GM18519 (cell line): Measurements from ENCODE around the gene MCC.

ENCODE experiments used
- ATAC-seq: cut with Tn5 transposase; IDR thresholded peaks from one replicate; pipeline ENCODE4 v1.9.1; 2021; ENCODE audit warnings: mild to moderate bottlenecking, moderate library complexity; ENCODE audit not compliant: unreplicated experiment, low FRiP score

Gene MCC

DNA sequence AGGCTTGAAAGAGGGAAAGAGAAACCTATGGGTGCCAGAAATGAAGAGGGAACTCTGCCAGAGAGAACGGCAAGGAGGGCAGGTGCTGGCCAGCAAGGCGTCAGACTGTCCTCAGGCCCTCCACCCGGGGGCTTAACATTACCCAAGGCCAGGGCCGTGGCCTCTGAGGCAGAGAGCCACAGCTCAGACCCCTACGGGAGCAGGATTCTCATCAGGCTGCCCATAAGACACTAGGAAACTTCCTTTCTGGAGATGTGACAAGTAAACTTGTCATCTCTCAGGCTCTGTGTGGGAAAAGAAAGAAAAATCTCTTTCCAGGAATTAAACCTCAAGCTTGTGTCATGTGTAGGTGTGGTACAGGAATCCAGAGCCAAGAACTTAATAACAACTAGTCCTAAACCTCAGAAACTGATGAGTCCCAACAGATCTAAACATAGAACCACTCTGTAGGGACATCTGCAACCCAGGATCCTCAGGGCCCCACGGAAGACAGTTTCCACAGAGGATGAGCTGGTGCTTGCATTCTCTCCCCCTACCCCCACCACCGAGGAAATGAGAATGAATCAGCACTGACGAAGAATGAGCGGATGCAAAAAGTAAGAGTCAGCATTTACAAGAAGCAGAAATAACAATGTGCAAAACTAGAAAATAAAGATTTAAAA is 437.4 kb downstream of the MCC start:
- no peak for ATAC-seq

DNA sequence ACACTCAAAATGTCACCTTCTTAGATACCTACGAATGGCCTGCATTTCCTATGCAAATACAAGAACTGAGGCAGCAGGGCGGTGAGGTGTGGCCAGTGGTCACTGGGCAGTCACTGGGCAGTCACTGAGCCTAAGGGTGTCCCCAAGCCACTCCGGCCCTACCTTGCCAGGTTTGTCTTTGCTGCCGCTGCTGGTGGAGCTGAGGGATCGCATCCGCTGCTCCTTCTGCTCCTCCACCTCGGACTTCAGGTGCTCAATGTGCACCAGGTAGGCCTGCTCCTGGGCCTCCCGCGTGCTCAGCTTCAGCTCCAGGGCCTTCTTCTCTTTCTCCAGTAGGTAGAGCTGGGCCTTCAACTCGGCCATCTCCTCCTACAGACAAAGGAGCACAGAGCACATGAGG is 439.3 kb downstream of the MCC start:
- ATAC-seq = no peak

DNA sequence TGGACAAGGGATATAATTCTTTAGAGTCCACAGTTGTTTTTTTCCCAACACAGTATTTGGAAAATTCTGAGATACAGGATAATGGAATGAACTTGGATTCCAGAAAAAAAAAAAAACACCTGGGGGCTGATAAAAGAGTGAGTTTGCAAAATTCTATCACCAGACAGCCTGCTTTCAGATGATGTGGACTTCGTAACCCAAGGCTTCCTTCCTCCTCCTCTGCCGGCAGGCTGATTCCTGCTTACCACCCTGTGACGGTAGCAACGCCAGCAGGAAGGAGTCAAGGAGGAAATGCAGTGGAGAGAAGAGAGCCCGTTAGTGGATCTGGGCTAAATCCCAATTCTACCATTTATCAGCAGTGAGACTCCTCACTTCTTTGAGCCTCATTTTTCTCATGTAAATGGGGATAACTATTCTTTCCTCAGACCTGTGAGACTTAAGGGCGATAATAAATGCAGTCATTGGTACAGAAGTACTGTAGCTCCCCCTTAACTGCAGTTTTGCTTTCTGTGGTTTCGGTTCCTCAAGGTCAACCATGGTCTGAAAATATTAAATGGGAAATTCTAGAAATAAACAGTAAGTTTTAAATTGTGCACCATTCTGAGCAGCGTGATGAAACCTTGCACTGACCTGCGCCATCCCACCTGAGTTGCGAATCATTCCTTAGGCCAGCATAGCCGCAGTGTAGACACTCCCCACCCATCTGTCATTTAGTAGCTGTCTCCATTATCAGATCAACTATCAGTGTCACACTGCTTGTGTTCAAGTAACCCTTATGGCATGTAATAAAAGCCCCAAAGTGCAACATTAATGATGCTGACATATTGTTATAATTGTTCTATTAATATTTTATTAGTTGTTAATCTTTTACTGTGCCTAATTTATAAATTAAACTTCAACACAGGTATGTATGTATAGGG is 440.3 kb downstream of the MCC start:
- ATAC-seq = peak; percentile 82

GRCh38 chr5:113047234-113047633 is 441.0 kb downstream of the MCC start:
- no peak for ATAC-seq

DNA sequence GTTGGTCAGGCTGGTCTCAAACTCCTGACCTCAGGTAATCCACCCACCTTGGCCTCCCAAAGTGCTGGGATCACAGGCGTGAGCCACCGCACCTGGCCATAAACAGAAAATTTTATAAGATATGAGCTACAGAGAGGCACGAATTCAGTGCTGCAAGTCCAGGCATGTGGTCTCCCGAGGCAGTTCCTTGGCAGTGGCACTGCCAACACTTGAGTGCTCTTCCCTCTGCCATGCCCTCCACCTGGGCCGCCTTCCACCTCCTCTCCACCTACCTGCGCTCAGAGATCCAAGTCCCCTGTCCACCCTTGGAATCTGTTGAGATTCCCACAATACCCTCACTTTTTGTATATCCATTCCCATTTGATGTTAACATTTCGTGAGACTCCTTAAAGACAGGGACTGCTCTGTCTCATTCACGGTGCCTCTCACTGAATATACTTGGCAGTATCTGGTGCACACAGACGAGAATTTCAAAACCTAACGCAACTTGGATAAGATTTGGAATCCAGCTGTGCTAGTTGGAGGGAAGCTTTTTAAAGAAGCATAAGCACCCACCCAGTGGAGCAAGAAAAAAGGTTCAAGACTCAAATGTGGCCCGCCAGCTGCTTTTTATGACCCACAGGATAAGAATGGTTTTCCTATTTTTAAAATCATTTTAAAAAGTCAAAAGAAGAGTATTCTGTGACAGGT is 443.3 kb downstream of the MCC start:
- no peak for ATAC-seq

GRCh38 chr5:113043491-113043931 is 444.7 kb downstream of the MCC start:
- ATAC-seq = no peak

GRCh38 chr5:113042491-113043243 is 445.6 kb downstream of the MCC start:
- ATAC-seq = no peak

GRCh38 chr5:113040672-113041260 is 447.5 kb downstream of the MCC start:
- ATAC-seq = no peak

DNA sequence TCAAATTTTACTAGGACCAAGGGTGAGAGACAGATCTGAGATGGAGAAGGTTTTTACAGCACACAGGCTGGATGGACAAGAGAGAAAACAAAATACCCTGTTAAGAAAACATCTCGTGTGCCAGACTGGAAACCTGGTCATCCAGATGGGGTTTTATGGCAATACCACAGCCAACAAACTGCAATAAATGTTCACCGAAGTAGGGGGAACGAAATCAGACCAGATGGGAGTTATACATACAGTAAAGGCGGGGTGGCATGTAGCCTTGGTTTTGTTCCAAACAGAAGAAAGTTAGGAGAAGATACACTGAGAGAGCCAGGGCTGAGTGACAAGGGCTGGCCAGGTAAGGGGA is 448.3 kb downstream of the MCC start:
- ATAC-seq = no peak

- ATAC-seq = no peak
Measured at GRCh38 chr5:113039229-113039933, 448.9 kb downstream of the MCC start.

DNA sequence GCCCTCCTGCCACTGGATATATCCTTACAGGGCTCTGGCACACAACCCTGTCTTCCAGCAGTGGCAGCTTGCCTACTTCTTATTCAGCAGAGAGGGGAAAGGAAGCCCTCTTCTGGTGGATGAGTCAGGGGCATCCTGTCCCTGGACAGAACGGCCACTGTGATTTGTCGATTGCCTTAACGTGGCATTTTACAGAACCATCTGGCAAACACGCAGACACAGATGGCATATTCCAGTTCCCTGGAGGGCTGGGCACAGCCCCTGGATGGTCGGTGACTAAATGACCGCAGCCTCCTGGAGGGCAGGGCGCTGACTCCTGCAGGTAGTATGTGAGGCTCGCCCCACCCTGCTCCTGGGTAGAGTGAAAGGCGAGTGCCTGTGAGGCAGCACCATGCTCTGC is 449.5 kb downstream of the MCC start:
- no peak for ATAC-seq

DNA sequence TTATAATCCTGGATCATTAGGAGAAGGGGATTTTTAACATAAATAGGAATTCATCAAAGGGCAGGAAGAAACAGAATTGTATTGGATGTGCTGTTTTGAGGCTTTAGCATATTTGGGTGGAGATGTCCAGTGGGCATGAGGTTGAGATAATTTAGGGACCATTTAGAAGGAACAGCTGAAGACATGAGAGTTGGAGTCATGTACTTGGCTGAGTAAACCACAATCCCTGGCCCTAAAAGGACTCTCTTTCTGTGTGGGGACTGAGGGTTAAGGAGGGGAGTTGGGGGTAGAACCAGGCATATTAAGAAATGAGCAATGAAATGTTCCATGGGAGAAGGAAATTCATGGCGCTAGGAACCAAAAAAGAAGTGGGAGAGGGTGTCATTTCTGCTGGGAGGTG is 450.1 kb downstream of the MCC start:
- no peak for ATAC-seq

GRCh38 chr5:113036826-113037225 is 451.4 kb downstream of the MCC start:
- ATAC-seq = no peak

DNA sequence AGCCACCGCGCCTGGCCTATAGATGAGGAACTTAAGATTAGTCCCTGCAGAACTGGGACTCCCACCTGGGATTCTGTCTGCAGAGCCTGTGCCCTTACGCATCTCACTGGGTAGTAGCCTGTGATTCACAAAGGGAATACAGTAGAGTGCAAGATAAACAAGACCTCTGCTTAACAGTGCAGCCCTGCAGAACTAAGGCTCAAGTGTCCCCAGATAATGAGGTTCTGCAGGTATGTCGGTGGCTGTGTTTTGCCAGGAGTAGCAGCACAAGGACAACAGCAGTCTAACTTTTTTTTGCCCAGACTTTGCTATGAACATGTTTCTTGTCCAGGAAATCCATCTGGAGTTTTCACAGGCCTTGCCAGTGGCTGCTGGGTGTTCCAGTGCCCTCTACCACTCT is 451.9 kb downstream of the MCC start:
- ATAC-seq = no peak

- no peak for ATAC-seq
Measured at GRCh38 chr5:113035096-113035495, 453.2 kb downstream of the MCC start.

GRCh38 chr5:113034182-113034773 is 454.0 kb downstream of the MCC start:
- ATAC-seq = no peak

GRCh38 chr5:113031557-113031956 is 456.7 kb downstream of the MCC start:
- no peak for ATAC-seq

DNA sequence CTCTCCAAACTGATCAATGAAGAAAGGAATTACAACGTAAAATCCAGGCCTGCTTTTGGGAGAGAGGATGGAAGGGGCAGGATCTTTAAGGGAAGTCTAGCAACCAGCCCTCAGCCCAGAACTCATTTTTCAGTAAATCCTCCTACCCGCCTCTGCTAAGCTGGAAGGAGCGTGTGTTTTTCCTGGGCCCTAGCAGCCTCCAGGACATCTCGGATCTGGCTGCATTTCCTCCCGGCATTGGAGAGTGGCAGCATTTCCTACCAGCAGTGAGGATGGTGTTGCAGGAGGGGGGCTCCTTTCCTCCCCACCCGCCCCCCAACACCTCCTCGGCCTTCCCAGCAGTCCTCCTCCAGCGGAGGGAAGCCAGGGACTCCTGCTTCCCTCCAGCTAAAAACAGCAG is 457.1 kb downstream of the MCC start:
- ATAC-seq = no peak

GRCh38 chr5:113029614-113030013 is 458.6 kb downstream of the MCC start:
- no peak for ATAC-seq
